GM12878 (cell line): ENCODE measurements around the gene KIRREL1. TPM values are rescaled to one million over a fixed set of nuclear protein-coding genes. Genes with fewer than 3 reads are reported as not detected.

Experiments
- ATAC-seq: fragments of 200-7000 bp; cut with Tn5 transposase; 3 replicates; pipeline ENCODE4 v1.9.1; 2020; ENCODE audit warnings: mild to moderate bottlenecking, moderate library complexity
- BruUV-seq: library from RNA; stranded (reverse); fragments of 400-500 nt; replicated peaks from 2 replicates; lab custom pipeline; 2021; lab: Mats Ljungman, UMichigan
- CTCF ChIA-PET: fragments of 300-600 bp; sonication (Branson Sonifier 250); formaldehyde crosslinking; extraction: SDS; loops from one replicate; lab custom pipeline; 2021; ENCODE audit warnings: inconsistent platforms; lab: Yijun Ruan, JAX
- POLR2A ChIA-PET: fragments of 350-600 bp; formaldehyde crosslinking; extraction: SDS; loops from one replicate; lab custom pipeline; 2021; ENCODE audit warnings: inconsistent platforms; lab: Charles Lee
- RAD21 ChIA-PET: fragments of 300-600 bp; sonication (Branson Sonifier 250); formaldehyde crosslinking; loops from one replicate; lab custom pipeline; 2023; ENCODE audit warnings: antibody characterized with exemption; ENCODE audit not compliant: unreplicated experiment; lab: Charles Lee
- SMC1A ChIA-PET: fragments of 300-600 bp; sonication (Branson Sonifier 250); formaldehyde crosslinking; loops from one replicate; lab custom pipeline; 2023; ENCODE audit not compliant: unreplicated experiment, uncharacterized antibody; lab: Charles Lee
- DNase-seq: peaks from one replicate; pipeline ENCODE4 v3.0.0-alpha.2; 2011; ENCODE audit warnings: low read depth, low spot score
- FAIRE-seq: peaks from 3 replicates; lab custom pipeline; 2011; peaks lifted over from hg19 to GRCh38; lab: Jason Lieb, UNC
- H2AFZ ChIP-seq: 2 replicates; pipeline ENCODE4 v1.6.0; 2011; ENCODE audit warnings: low read depth, low read length, control low read depth; ENCODE audit not compliant: control insufficient read depth
- H3K27ac ChIP-seq: 2 replicates; pipeline ENCODE4 v1.5.1; 2011; ENCODE audit warnings: control low read depth; ENCODE audit not compliant: control insufficient read depth, insufficient read depth
- H3K27me3 ChIP-seq, 2 experiments: replicated peaks in 1 of 2; 2 replicates each; pipeline versions ENCODE4 v1.6.0 to v1.6.1; 2011; ENCODE audit warnings: low read length in 1 of 2; ENCODE audit not compliant: control insufficient read depth in 2 of 2, insufficient read depth in 2 of 2
- H3K36me3 ChIP-seq, 2 experiments: 2 replicates each; pipeline ENCODE4 v1.5.1; 2011; ENCODE audit warnings: low read length in 1 of 2; ENCODE audit not compliant: control insufficient read depth in 2 of 2, insufficient read depth in 2 of 2
- H3K4me1 ChIP-seq: 2 replicates; pipeline ENCODE4 v1.6.1; 2011; ENCODE audit warnings: mild to moderate bottlenecking, low read length, moderate library complexity, mixed read lengths; ENCODE audit not compliant: control insufficient read depth, insufficient read depth
- H3K4me2 ChIP-seq: 2 replicates; pipeline ENCODE4 v1.6.0; 2011; ENCODE audit warnings: control low read depth; ENCODE audit not compliant: control insufficient read depth, insufficient read depth
- H3K4me3 ChIP-seq: fragments of 200-600 bp; sonication (generic); 2 replicates; pipeline ENCODE4 v1.5.1; 2016
- H3K79me2 ChIP-seq: 2 replicates; pipeline ENCODE4 v1.6.0; 2011; ENCODE audit warnings: low read length; ENCODE audit not compliant: control insufficient read depth, insufficient read depth
- H3K9ac ChIP-seq: 2 replicates; pipeline ENCODE4 v1.8.0; 2011; ENCODE audit warnings: low read length, control low read depth, mixed read lengths; ENCODE audit not compliant: control insufficient read depth, insufficient read depth
- H3K9me3 ChIP-seq: replicated peaks from 3 replicates; pipeline ENCODE4 v1.5.1; 2011; ENCODE audit warnings: mild to moderate bottlenecking, low read length; ENCODE audit not compliant: control insufficient read depth, insufficient read depth
- H4K20me1 ChIP-seq: 2 replicates; pipeline ENCODE4 v1.6.0; 2011; ENCODE audit not compliant: control insufficient read depth, insufficient read depth
- BCL11A ChIP-seq: IDR thresholded peaks from 2 replicates; pipeline ENCODE4 v1.6.1; 2011; ENCODE audit warnings: low read depth, low read length
- BHLHE40 ChIP-seq, 2 experiments: fragments of 450-650 bp in 1 of 2; IDR thresholded peaks; 2 replicates each; pipeline ENCODE4 v1.6.1; 2011 to 2017; ENCODE audit warnings: low read depth in 2 of 2, borderline replicate concordance in 1 of 2, improper control_type of control experiment in 1 of 2, low read length in 1 of 2, mild to moderate bottlenecking in 1 of 2
- CEBPB ChIP-seq, 2 experiments: fragments of 150-350 bp in 1 of 2; IDR thresholded peaks; 2 replicates each; pipeline ENCODE4 v1.6.1; 2012 to 2014; ENCODE audit warnings: low read depth in 2 of 2, low read length in 2 of 2, borderline replicate concordance in 1 of 2, inconsistent platforms in 1 of 2
- CHD4 ChIP-seq: fragments of 200-600 bp; sonication (generic); IDR thresholded peaks from 2 replicates; pipeline ENCODE4 v1.6.1; 2016; ENCODE audit warnings: mild to moderate bottlenecking
- EED ChIP-seq: sonication (generic); IDR thresholded peaks from 2 replicates; pipeline ENCODE4 v1.6.1; 2016; ENCODE audit warnings: antibody characterized with exemption, low read depth
- ESRRA ChIP-seq: IDR thresholded peaks from 2 replicates; pipeline ENCODE4 v1.6.1; 2012; ENCODE audit warnings: mild to moderate bottlenecking, low read length, improper control_type of control experiment
- ETV6 ChIP-seq, 2 experiments: fragments of 450-650 bp in 1 of 2; IDR thresholded peaks in 1 of 2; conservative IDR thresholded peaks in 1 of 2; 2 replicates each; pipeline ENCODE4 v1.6.1; 2014; ENCODE audit warnings: antibody characterized with exemption in 1 of 2, borderline replicate concordance in 1 of 2, low read depth in 1 of 2, mild to moderate bottlenecking in 1 of 2, moderate library complexity in 1 of 2
- IRF4 ChIP-seq: IDR thresholded peaks from 2 replicates; pipeline ENCODE4 v1.6.1; 2011; ENCODE audit warnings: low read depth, low read length
- MYB ChIP-seq: fragments of 150-350 bp; IDR thresholded peaks from 2 replicates; pipeline ENCODE4 v1.6.1; 2014; ENCODE audit warnings: mild to moderate bottlenecking, low read depth, low read length, borderline replicate concordance
- SP1 ChIP-seq: IDR thresholded peaks from one replicate; pipeline ENCODE4 v1.6.1; 2011; ENCODE audit warnings: low read depth, low read length
- SREBF1 ChIP-seq: IDR thresholded peaks from 2 replicates; pipeline ENCODE4 v1.6.1; 2012; ENCODE audit warnings: mild to moderate bottlenecking, low read length
- STAT3 ChIP-seq: IDR thresholded peaks from 2 replicates; pipeline ENCODE4 v1.6.1; 2011; ENCODE audit warnings: low read depth, low read length, improper control_type of control experiment
- TCF12 ChIP-seq: IDR thresholded peaks from 2 replicates; pipeline ENCODE4 v1.6.1; 2011; ENCODE audit warnings: low read depth, mild to moderate bottlenecking, low read length
- WGBS: methylation state at CpG from one replicate; pipeline ENCODE4 v1.1.6; 2016; ENCODE audit warnings: low lambda C conversion rate; ENCODE audit not compliant: insufficient replicate concordance, insufficient coverage; ENCODE audit errors: missing lambda C conversion rate; 5-methylcytosine and 5-hydroxymethylcytosine counted together
- in situ Hi-C: fragments of 300-500 bp; cut with MboI; formaldehyde crosslinking; loops from 9 replicates; pipeline ENCODE4 v1.14.3; 2018; ENCODE audit warnings: mixed read lengths
- intact Hi-C: fragments of 100-400 bp; cut with micrococcal nuclease; formaldehyde crosslinking; loops from one replicate; pipeline ENCODE4 v1.14.2; 2022; ENCODE audit not compliant: unreplicated experiment
- polyA plus RNA-seq, 11 experiments: library from polyadenylated mRNA; depleted of rRNA in 4 of 11; unstranded in 6 of 11; stranded (reverse) in 5 of 11; fragments of >200 nt; fragmentation: Nextera tagmentation in 4 of 11; fragmentation: Illumina TruSeq in 1 of 11; extraction: Ambion mirVana in 4 of 11; extraction: Trizol in 1 of 11; gene quantifications; 1 replicate in 1 of 11; 2 replicates in 10 of 11; pipeline versions ENCODE4 v1.2.1 to v1.2.3, GENCODE V29; 2011 to 2016; ENCODE audit warnings: inconsistent platforms in 2 of 11, missing spikeins in 2 of 11, low read depth in 1 of 11
- total RNA-seq, 4 experiments: library from RNA; depleted of rRNA in 3 of 4; stranded (reverse); fragments of >200 nt in 3 of 4; fragmentation: Illumina TruSeq in 1 of 4; extraction: Trizol in 1 of 4; gene quantifications; 2 replicates each; pipeline versions ENCODE4 v1.2.1 to v1.2.3, GENCODE V29; 2013 to 2021
- TF ChIP-seq, protein P1 (sequence below): fragments of 450-650 bp; formaldehyde crosslinking; IDR thresholded peaks from 2 replicates; pipeline ENCODE4 v1.5.0; 2022; ENCODE audit warnings: mild to moderate bottlenecking, missing genetic modification characterization
- TF ChIP-seq, protein P2 (sequence below): IDR thresholded peaks from 2 replicates; pipeline ENCODE4 v1.6.1; 2012; ENCODE audit warnings: low read length, inconsistent platforms

Gene KIRREL1
- total and polyA plus RNA-seq, 10 of the 15 experiments (the other 5 are each of a cell fraction or from before 2014, with no cell fraction given): 0.15 TPM; not detected in 9

DNA sequence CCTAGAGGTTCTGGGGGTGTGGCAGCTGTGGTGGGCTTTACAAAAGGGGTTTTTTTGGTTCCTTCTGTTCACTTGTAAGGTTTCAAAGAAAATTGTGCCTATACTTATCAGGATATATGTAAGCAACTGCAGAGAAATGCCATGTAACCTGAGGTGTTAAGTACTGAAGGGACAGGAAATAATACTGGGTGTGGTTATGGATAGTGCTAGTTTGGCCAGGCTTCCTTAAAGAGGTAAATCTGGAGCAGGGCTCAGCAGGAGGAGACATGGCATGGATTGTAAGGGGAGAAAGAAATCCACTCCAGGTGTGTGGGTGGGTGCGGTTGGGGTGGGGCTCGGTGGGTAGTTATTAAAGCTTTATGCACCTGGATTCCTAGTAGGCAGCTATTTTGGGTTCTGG is 28.3 kb downstream of the KIRREL1 start:
- intact Hi-C loops (no loop called here), in situ Hi-C loops (no loop called here)
- ChIA-PET CTCF (interaction anchor here (1.5 kb wide), 1 partner anchor 30 kb away, joined by 3 read pairs; no protein-coding TSS in a partner anchor), RAD21 (no interaction called here)
- H3K36me3 ChIP-seq: no peaks in the 10 kb centered on the region
- H3K4me2 ChIP-seq: no peak overlapping the region
- WGBS: 36% methylated on average over 2 of the region's 2 CpGs
- no peak for FAIRE-seq
- H3K4me3 ChIP-seq: no peak overlapping the region
- no peaks in the 10 kb centered on the region for H3K4me1 ChIP-seq
- no peak for TF ChIP-seq ESRRA
- TF ChIP-seq ETV6 (conservative IDR thresholded peaks at IDR 0.05 in 1 of 2, IDR thresholded peaks at IDR 0.05 in 1 of 2; ENCODE audit: borderline replicate concordance in 1 of 2, low read depth in 1 of 2): no peak
- no peak for TF ChIP-seq CHD4
- TF ChIP-seq EED: no peak
- no peak for TF ChIP-seq SP1
- TF ChIP-seq IRF4: no peak
- no peak for TF ChIP-seq MYB
- TF ChIP-seq BHLHE40 (IDR thresholded peaks at IDR 0.05; ENCODE audit: borderline replicate concordance in 1 of 2, low read depth in 2 of 2, low read length in 1 of 2): no peak
- no peak for TF ChIP-seq TCF12
- TF ChIP-seq BCL11A: no peak
- no peak for TF ChIP-seq CEBPB (IDR thresholded peaks at IDR 0.05; ENCODE audit: borderline replicate concordance in 1 of 2, low read depth in 2 of 2, low read length in 2 of 2)
- TF ChIP-seq, protein P1, sequence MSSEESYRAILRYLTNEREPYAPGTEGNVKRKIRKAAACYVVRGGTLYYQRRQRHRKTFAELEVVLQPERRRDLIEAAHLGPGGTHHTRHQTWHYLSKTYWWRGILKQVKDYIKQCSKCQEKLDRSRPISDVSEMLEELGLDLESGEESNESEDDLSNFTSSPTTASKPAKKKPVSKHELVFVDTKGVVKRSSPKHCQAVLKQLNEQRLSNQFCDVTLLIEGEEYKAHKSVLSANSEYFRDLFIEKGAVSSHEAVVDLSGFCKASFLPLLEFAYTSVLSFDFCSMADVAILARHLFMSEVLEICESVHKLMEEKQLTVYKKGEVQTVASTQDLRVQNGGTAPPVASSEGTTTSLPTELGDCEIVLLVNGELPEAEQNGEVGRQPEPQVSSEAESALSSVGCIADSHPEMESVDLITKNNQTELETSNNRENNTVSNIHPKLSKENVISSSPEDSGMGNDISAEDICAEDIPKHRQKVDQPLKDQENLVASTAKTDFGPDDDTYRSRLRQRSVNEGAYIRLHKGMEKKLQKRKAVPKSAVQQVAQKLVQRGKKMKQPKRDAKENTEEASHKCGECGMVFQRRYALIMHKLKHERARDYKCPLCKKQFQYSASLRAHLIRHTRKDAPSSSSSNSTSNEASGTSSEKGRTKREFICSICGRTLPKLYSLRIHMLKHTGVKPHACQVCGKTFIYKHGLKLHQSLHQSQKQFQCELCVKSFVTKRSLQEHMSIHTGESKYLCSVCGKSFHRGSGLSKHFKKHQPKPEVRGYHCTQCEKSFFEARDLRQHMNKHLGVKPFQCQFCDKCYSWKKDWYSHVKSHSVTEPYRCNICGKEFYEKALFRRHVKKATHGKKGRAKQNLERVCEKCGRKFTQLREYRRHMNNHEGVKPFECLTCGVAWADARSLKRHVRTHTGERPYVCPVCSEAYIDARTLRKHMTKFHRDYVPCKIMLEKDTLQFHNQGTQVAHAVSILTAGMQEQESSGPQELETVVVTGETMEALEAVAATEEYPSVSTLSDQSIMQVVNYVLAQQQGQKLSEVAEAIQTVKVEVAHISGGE (CRISPR knock-in tag): no peak
- no peak for TF ChIP-seq STAT3
- TF ChIP-seq SREBF1: no peak
- TF ChIP-seq, protein P2, sequence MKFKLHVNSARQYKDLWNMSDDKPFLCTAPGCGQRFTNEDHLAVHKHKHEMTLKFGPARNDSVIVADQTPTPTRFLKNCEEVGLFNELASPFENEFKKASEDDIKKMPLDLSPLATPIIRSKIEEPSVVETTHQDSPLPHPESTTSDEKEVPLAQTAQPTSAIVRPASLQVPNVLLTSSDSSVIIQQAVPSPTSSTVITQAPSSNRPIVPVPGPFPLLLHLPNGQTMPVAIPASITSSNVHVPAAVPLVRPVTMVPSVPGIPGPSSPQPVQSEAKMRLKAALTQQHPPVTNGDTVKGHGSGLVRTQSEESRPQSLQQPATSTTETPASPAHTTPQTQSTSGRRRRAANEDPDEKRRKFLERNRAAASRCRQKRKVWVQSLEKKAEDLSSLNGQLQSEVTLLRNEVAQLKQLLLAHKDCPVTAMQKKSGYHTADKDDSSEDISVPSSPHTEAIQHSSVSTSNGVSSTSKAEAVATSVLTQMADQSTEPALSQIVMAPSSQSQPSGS: no peak
- TF ChIP-seq, all 136 proteins: peak for 0
- BruUV-seq: no TSS peak
- H3K27me3 ChIP-seq: peaks cover 0 to 2% of the 10 kb centered on the region in 2 experiments; a peak in 1 of 4 replicates
- no peak overlapping the region for H3K27ac ChIP-seq
- no peaks in the 10 kb centered on the region for H3K9me3 ChIP-seq
- no peak for DNase-seq
- no peak overlapping the region for H3K9ac ChIP-seq
- H3K79me2 ChIP-seq: no peaks in the 10 kb centered on the region
- ChIA-PET POLR2A (no interaction called here), SMC1A (no interaction called here)
- H4K20me1 ChIP-seq: no peaks in the 10 kb centered on the region
- no peak for ATAC-seq
- no peak overlapping the region for H2AFZ ChIP-seq
